CD4-positive, alpha-beta T cell treated with Interleukin-6 for 4 hours (primary cell): ENCODE data around the gene ZCCHC3.

Experiments
- DNase-seq: peaks from one replicate; pipeline ENCODE4 v3.0.0-alpha.2; 2020; ENCODE audit warnings: mixed read lengths

Gene ZCCHC3

GRCh38 chr20:286508-286907 lies 10.9 kb upstream of the ZCCHC3 start:
- DNase-seq, result no peak

GRCh38 chr20:288956-289692 lies 8.2 kb upstream of the ZCCHC3 start:
- DNase-seq, result no peak

DNA sequence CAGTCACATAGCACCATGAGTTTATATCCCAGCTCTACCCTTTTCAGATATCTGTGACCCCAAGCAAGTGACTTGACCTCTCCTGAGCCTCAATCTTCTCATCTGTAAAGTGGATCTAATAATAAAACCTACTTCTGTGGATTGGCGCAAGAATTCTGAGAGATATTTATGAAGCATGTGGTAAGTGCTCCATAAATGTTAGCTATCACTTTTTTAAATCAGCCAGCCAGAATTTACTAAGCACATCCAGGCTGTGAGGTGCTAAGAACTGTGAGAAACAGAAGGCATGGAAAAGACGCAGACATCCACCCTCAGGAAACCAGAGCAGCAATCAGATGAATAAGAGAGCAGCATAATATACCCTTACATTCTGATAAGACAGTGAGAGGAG lies 7.7 kb upstream of the ZCCHC3 start:
- DNase-seq, result no peak

DNA sequence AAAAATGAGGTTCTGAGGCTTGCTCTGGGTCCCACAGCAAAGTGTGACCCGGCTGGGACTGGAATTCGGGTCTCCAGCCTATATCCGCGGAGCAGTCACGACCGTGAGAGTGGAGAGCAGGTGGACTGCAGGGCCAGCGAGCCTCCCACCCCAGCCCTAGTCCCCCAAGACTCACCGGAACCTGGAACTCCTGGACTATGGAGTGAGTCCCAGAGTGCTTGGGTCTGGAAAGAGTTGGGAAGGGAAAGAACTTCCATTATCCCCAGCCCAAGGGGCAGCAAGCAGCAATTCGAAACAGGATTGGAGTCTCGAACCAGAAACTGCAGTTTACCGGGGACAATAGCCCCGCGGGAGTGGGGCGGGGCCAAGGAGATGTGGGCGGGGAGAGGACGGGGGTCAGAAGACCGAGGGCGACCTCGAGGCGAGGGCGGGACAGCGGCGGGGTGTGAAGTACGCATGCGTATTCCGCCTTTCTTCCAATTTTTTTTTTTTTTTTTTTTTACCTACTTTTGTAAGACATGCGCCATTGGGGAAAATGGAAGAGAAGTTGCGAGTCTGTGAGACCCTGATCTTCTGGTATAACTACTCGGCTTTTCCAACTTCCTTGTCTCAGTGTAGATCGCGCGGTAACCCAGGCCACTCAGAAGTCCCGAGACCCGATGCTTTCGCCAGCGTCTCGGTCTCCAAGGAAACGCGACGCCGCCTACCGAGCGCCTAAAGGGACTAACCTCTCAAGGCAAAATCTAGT lies 7.1 kb upstream of the ZCCHC3 start, which contains the start of gene C20orf96:
Gene C20orf96 (minus strand): TSS at position 667 of the 748 bp plus-strand sequence. CDS start 140 bp downstream, at position 527.
- DNase-seq, result peak; percentile 94

GRCh38 chr20:294602-295001 lies 2.8 kb upstream of the ZCCHC3 start:
- DNase-seq, result no peak

DNA sequence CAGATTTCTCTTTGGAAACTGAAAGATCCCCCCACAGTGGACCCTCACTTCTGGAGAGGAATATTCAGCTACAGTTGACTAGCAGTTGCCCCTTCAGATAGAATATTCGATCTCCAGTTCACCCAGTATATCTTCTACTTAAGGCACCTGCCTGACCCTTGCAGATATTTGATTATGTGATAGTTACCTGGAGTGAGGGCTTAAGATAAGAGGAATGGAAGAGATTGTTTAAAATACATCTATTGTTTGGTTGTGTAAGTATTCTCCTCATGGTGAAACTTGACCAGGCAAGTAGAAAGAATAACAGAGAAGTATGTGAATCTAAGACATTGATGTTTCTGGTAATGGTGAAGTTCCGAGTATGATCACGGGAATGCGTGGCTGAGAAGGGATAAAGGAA lies 1.6 kb upstream of the ZCCHC3 start:
- no peak for DNase-seq

GRCh38 chr20:297925-298775 lies 780 bp downstream of the ZCCHC3 start:
- peak; percentile 59 for DNase-seq

GRCh38 chr20:298776-299391 lies 1.5 kb downstream of the ZCCHC3 start:
- no peak for DNase-seq

- DNase-seq, result no peak
These were observed 3.1 kb downstream of the ZCCHC3 start for GRCh38 chr20:300345-300990.

DNA sequence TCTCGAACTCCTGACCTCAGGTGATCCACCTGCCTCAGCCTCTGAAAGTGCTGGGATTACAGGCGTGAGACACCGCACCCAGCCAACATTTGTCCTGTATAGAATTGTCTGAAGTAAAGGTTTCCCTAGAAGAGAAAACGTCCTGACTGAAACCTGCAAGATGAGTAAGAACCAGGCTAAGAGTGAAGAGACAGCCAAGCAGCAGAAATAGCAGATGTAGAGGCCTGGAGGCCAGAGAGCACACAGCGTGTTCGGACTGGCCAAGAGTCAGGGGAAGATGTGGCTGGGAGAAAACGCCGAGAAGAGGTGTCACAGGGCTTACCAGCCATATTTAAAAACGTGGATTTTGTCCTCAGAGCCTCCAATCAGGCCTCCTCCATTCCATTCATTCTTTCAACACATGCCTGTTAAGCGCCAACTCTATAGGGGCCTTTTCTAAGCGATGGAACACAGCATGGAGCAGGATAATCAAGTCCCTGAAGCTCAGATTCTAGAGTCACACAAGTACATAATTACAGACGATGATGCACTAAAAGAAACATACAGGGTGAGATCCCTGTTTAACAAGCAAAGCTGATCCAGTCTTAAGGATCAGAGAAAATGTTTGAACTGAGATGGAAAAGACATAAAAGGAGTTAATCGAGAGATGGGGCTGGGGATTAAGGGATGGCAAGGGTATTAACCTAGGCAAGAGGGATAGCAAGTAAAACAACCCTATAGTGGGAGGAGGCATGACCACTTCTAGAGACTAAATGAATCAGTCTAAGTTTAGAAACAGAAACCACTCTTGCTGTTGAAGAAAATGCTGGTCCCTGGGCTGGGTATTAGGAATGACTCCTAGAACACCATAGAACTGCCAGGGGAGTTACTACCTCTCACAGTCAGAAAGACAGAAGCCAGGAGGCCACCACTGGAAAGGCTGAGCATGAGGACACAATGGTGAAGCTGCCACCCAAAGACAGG lies 4.8 kb downstream of the ZCCHC3 start:
- DNase-seq, result no peak

- no peak for DNase-seq
These were observed 8.4 kb downstream of the ZCCHC3 start for GRCh38 chr20:305745-306144.

GRCh38 chr20:308427-309038 lies 11.2 kb downstream of the ZCCHC3 start:
- no peak for DNase-seq

GRCh38 chr20:309306-309840 lies 12.0 kb downstream of the ZCCHC3 start:
- DNase-seq, result no peak

DNA sequence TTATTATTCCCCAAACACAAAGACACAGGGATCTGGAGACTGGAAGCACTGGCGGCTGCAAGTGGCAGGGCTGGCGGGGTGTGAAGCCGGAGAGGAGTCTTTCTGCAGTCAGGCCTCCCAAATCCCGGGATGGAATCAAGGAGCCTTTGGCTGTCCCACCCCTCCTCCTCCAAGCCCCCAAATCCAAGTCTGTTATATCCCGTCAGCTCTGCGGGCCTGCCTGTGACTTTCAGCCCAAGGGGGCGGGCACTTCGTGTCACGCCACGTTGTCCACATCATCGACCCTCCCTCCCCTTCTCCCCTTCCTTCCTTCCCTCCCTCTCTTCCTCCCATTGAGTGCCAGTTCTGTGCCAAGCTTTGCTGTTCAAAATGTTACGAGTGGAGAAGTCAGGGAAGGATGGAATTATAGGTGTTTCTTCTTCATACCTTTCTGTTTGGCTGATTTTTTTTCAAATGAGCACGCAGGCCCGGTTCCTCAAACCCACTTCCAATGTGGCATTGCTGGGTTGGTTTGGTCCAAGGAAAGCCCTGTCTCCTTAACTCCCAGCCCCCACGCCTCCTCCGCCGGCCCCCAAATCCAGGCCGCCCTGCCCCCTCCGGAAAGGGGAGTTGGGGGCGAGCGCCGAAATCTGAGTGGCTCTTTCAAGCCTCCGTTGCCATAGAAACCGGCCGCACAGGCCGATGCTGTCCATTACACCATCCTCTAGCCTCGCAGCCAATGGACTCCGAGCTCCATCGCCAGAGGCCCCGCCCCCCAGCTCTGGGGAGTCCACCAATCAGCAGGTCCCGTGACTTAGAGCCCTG lies 12.7 kb downstream of the ZCCHC3 start:
- peak; percentile 88 for DNase-seq

DNA sequence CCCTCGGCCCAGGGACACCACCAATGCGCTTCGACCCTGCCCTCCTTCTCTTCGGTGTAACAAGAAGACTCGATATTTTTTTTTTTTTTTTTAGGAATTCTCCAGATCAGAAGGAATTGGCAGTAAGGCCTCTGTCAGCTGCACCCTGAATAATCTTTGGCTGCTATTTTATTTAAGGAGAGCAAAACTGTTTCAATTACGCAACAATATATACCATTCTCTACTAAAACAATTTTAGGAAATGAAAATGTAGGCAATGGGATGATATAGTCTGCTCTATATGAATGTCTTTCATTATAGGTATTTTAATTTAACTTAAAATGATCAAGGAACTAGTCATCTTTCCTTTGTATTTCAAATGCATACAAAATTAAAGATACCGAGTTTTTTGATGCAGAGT lies 13.3 kb downstream of the ZCCHC3 start:
- DNase-seq, result no peak

GRCh38 chr20:311609-312008 lies 14.2 kb downstream of the ZCCHC3 start:
- no peak for DNase-seq

- DNase-seq, result no peak
These were observed 14.7 kb downstream of the ZCCHC3 start for GRCh38 chr20:312067-312466.

- no peak for DNase-seq
These were observed 15.5 kb downstream of the ZCCHC3 start for GRCh38 chr20:312866-313265.

DNA sequence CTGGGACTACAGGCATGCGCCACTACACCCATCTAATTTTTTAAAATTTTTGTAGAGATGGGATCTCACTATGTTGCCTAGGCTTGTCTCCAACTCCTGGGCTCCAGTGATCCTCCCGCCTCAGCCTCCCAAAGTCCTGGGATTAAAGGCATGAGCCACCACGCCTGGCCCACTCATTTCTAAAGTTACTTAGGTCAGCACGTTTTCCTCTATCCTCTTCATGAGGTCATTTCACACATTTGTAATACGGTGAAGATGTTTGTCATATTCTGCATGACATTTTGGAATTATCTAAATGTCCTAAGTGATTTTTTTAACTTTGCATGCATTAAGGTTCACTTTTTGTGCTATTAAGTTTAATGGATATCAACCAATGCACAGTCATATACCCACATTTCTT lies 16.0 kb downstream of the ZCCHC3 start:
- no peak for DNase-seq

DNA sequence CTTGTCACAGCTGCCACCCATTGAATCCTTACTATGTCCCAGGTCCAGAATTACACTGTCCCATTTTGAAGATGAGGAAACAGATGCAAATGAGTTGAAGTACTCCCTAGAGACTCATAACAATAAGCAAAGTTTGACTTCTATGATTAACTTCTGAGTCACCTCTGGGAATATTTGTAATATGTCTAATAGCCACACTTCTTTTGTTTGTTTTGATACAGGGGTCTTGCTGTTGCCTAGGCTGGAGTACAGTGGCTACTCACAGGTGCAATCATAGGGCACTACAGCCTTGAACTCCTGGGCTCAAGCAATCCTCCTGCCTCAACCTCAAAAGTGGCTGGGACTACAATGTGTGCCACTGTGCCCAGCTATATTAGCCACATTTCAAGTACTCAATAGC lies 16.6 kb downstream of the ZCCHC3 start:
- no peak for DNase-seq
